WTC11 (cell line): ENCODE measurements around the gene NEK4. TPM values are rescaled to one million over a fixed set of nuclear protein-coding genes. Genes with fewer than 3 reads are reported as not detected.
A peak's percentile ranks its signal among the peaks of the same experiment; 100 is the strongest.

Experiments used
- ATAC-seq: fragments of 200-7000 bp; cut with Tn5 transposase; 2 replicates; pipeline ENCODE4 v1.10.0; 2021; ENCODE audit warnings: mild to moderate bottlenecking, moderate library complexity
- CTCF ChIA-PET: fragments of 300-600 bp; sonication (Branson Sonifier 250); formaldehyde crosslinking; loops from one replicate; lab custom pipeline; 2021; ENCODE audit warnings: antibody characterized with exemption; lab: Charles Lee
- POLR2A ChIA-PET: fragments of 350-600 bp; sonication (Branson Sonifier 250); formaldehyde crosslinking; loops from one replicate; lab custom pipeline; 2021; ENCODE audit warnings: antibody characterized with exemption; lab: Charles Lee
- DNase-seq: peaks from one replicate; pipeline ENCODE4 v3.0.0; 2021; ENCODE audit warnings: low spot score
- H3K27ac Mint-ChIP-seq: 2 replicates; pipeline ENCODE4 v1.8.0; 2021; ENCODE audit warnings: mixed read lengths
- H3K27me3 Mint-ChIP-seq: 2 replicates; pipeline ENCODE4 v1.8.0; 2021; ENCODE audit warnings: low read depth, mild to moderate bottlenecking, moderate library complexity, mixed read lengths
- H3K36me3 Mint-ChIP-seq: 2 replicates; pipeline ENCODE4 v1.8.0; 2021; ENCODE audit warnings: mixed read lengths
- H3K4me1 Mint-ChIP-seq: 2 replicates; pipeline ENCODE4 v1.8.0; 2022; ENCODE audit warnings: mixed read lengths
- H3K4me3 Mint-ChIP-seq: 2 replicates; pipeline ENCODE4 v1.8.0; 2021; ENCODE audit warnings: mild to moderate bottlenecking, moderate library complexity, mixed read lengths
- H3K9me3 Mint-ChIP-seq: 2 replicates; pipeline ENCODE4 v1.8.0; 2021; ENCODE audit warnings: mixed read lengths
- CREB1 ChIP-seq: sonication (generic); formaldehyde crosslinking; IDR thresholded peaks from 2 replicates; pipeline ENCODE4 v1.8.0; 2023; ENCODE audit warnings: mild to moderate bottlenecking, missing genetic modification reagents
- GABPB1 ChIP-seq: sonication (generic); formaldehyde crosslinking; IDR thresholded peaks from 2 replicates; pipeline ENCODE4 v1.8.1; 2023; ENCODE audit warnings: mild to moderate bottlenecking, missing genetic modification reagents
- JAZF1 ChIP-seq: fragments of 250-450 bp; sonication (Bioruptor Pico); IDR thresholded peaks from 2 replicates; pipeline ENCODE4 v1.9.0; 2021; ENCODE audit warnings: moderate library complexity, mild to moderate bottlenecking, inconsistent platforms
- KAT7 ChIP-seq: sonication (generic); formaldehyde crosslinking; IDR thresholded peaks from 2 replicates; pipeline ENCODE4 v1.8.1; 2023; ENCODE audit warnings: missing genetic modification reagents, mild to moderate bottlenecking, borderline replicate concordance
- NFYB ChIP-seq: sonication (generic); formaldehyde crosslinking; conservative IDR thresholded peaks from 2 replicates; pipeline ENCODE4 v1.8.0; 2022; ENCODE audit warnings: low read depth, missing genetic modification reagents
- TEAD1 ChIP-seq: sonication (generic); formaldehyde crosslinking; IDR thresholded peaks from 2 replicates; pipeline ENCODE4 v1.8.0; 2022; ENCODE audit warnings: mild to moderate bottlenecking, missing genetic modification reagents
- ZNF232 ChIP-seq: sonication (generic); formaldehyde crosslinking; IDR thresholded peaks from 2 replicates; pipeline ENCODE4 v1.8.0; 2022; ENCODE audit warnings: mild to moderate bottlenecking, missing genetic modification reagents
- ZNF423 ChIP-seq: fragments of 250-450 bp; sonication (Bioruptor Pico); IDR thresholded peaks from 2 replicates; pipeline ENCODE4 v2.1.2; 2022; ENCODE audit warnings: mild to moderate bottlenecking, moderate library complexity
- total RNA-seq: library from RNA; stranded (reverse); gene quantifications from 3 replicates; pipeline ENCODE4 v1.2.3, GENCODE V29; 2021
- TF ChIP-seq, protein P1 (sequence below): sonication (generic); formaldehyde crosslinking; IDR thresholded peaks from 2 replicates; pipeline ENCODE4 v1.8.0; 2022; ENCODE audit warnings: missing genetic modification reagents
- TF ChIP-seq, protein P2 (sequence below): sonication (generic); formaldehyde crosslinking; IDR thresholded peaks from 2 replicates; pipeline ENCODE4 v1.8.1; 2023; ENCODE audit warnings: mild to moderate bottlenecking, missing genetic modification reagents
- TF ChIP-seq, protein P3 (sequence below): sonication (generic); formaldehyde crosslinking; IDR thresholded peaks from 2 replicates; pipeline ENCODE4 v1.8.1; 2023; ENCODE audit warnings: mild to moderate bottlenecking, moderate library complexity, missing genetic modification reagents
- TF ChIP-seq, protein P4 (sequence below): sonication (generic); formaldehyde crosslinking; IDR thresholded peaks from 2 replicates; pipeline ENCODE4 v1.8.0; 2022; ENCODE audit warnings: mild to moderate bottlenecking, missing genetic modification reagents
- TF ChIP-seq, protein P5 (sequence below): fragments of 250-450 bp; sonication (Bioruptor Pico); IDR thresholded peaks from 2 replicates; pipeline ENCODE4 v1.9.0; 2021; ENCODE audit warnings: mild to moderate bottlenecking

Gene NEK4
- total RNA-seq, 1 experiment from 2014 or later = 31.4 TPM

DNA sequence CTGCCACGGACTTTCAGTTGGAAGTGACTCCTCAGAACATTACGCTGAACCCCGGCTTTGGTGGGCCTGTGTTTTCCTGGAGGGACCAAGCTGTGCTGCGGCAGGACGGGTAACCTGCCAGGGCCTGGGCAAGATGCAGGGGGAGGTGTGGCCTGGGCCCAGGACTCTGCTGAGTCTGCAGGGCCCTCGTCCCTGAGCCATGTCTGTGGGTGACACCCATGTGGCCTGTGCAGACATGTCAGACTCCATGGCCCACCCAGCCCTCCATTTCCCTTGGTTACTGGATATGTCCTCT is 19.0 kb upstream of the NEK4 start:
- ATAC-seq (no peak), DNase-seq (no peak)
- no peaks in the 10 kb centered on the region for H3K27me3 Mint-ChIP-seq
- H3K27ac Mint-ChIP-seq = no peak overlapping the region
- POLR2A ChIA-PET = no interaction called here
- no peak overlapping the region for H3K4me3 Mint-ChIP-seq
- CTCF ChIA-PET = interaction anchor here (1.9 to 5.4 kb wide), 2 partner anchors 10 to 31 kb away, joined by 9 to 41 read pairs; no protein-coding TSS in a partner anchor
- TF ChIP-seq, protein P1, sequence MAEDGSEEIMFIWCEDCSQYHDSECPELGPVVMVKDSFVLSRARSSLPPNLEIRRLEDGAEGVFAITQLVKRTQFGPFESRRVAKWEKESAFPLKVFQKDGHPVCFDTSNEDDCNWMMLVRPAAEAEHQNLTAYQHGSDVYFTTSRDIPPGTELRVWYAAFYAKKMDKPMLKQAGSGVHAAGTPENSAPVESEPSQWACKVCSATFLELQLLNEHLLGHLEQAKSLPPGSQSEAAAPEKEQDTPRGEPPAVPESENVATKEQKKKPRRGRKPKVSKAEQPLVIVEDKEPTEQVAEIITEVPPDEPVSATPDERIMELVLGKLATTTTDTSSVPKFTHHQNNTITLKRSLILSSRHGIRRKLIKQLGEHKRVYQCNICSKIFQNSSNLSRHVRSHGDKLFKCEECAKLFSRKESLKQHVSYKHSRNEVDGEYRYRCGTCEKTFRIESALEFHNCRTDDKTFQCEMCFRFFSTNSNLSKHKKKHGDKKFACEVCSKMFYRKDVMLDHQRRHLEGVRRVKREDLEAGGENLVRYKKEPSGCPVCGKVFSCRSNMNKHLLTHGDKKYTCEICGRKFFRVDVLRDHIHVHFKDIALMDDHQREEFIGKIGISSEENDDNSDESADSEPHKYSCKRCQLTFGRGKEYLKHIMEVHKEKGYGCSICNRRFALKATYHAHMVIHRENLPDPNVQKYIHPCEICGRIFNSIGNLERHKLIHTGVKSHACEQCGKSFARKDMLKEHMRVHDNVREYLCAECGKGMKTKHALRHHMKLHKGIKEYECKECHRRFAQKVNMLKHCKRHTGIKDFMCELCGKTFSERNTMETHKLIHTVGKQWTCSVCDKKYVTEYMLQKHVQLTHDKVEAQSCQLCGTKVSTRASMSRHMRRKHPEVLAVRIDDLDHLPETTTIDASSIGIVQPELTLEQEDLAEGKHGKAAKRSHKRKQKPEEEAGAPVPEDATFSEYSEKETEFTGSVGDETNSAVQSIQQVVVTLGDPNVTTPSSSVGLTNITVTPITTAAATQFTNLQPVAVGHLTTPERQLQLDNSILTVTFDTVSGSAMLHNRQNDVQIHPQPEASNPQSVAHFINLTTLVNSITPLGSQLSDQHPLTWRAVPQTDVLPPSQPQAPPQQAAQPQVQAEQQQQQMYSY = 0 out of 2 replicates have a peak, but pooled peaks have one; percentile 52
- no peak for TF ChIP-seq GABPB1
- no peaks in the 10 kb centered on the region for H3K9me3 Mint-ChIP-seq
- no peaks in the 10 kb centered on the region for H3K36me3 Mint-ChIP-seq
- no peaks in the 10 kb centered on the region for H3K4me1 Mint-ChIP-seq

DNA sequence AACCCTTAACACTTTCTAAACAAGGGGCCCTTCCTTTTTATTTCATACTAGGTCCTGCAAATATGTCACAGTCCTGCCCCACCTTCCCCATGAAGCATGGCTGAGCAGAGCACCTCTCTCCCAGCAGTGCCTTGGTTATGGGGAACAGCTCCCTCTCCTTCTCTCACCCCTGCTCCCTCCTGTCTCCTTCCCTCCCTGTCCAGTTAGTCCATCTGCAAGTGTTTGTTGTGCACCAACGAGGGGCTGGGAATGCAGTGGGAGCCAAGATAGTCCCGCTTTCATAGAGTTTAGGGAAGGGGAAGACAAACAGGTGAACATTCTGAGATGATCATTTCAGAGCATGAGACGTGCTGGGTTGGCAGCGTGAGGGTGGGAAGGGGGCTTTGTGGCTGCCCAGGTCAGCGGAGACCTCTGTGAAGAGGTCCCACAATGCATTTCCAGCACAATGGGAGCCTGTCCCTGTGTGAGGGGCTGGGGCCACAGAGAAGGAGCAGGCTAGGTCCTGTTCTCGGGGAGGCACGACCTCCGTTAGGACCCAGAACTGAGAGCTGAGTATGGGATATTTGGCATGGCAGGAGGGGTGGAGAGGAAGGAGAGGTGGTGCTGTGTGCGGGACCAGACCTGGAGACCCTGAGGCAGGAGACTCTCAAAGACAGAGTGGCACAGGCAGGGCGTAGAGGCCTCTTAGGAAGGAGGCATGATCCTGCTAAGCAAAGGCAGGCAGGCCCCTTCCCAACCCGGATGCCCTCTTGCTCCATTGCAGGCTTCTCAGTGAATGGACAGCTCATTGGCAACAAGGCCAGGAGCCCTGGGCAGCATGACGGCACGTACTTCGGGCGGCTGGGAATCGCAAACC is 18.4 kb upstream of the NEK4 start:
- TF ChIP-seq TEAD1 (no peak), KAT7 (CRISPR knock-in tag) (no peak), ZNF423 (no peak), NFYB (no peak)
- TF ChIP-seq, protein P2, sequence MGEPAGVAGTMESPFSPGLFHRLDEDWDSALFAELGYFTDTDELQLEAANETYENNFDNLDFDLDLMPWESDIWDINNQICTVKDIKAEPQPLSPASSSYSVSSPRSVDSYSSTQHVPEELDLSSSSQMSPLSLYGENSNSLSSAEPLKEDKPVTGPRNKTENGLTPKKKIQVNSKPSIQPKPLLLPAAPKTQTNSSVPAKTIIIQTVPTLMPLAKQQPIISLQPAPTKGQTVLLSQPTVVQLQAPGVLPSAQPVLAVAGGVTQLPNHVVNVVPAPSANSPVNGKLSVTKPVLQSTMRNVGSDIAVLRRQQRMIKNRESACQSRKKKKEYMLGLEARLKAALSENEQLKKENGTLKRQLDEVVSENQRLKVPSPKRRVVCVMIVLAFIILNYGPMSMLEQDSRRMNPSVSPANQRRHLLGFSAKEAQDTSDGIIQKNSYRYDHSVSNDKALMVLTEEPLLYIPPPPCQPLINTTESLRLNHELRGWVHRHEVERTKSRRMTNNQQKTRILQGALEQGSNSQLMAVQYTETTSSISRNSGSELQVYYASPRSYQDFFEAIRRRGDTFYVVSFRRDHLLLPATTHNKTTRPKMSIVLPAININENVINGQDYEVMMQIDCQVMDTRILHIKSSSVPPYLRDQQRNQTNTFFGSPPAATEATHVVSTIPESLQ = no peak
- TF ChIP-seq, protein P3, sequence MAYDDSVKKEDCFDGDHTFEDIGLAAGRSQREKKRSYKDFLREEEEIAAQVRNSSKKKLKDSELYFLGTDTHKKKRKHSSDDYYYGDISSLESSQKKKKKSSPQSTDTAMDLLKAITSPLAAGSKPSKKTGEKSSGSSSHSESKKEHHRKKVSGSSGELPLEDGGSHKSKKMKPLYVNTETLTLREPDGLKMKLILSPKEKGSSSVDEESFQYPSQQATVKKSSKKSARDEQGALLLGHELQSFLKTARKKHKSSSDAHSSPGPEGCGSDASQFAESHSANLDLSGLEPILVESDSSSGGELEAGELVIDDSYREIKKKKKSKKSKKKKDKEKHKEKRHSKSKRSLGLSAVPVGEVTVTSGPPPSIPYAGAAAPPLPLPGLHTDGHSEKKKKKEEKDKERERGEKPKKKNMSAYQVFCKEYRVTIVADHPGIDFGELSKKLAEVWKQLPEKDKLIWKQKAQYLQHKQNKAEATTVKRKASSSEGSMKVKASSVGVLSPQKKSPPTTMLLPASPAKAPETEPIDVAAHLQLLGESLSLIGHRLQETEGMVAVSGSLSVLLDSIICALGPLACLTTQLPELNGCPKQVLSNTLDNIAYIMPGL (CRISPR knock-in tag) = no peak
- H3K9me3 Mint-ChIP-seq = no peaks in the 10 kb centered on the region
- ChIA-PET POLR2A (no interaction called here), CTCF (interaction anchor here (1.9 to 5.4 kb wide), 2 partner anchors 10 to 32 kb away, joined by 9 to 41 read pairs; no protein-coding TSS in a partner anchor)
- H3K4me3 Mint-ChIP-seq = no peak overlapping the region
- 0 out of 2 replicates have a peak overlapping the region, but pooled peaks have one; percentile 49 for H3K27ac Mint-ChIP-seq
- DNase-seq (no peak), ATAC-seq (no peak)
- no peaks in the 10 kb centered on the region for H3K36me3 Mint-ChIP-seq
- no peaks in the 10 kb centered on the region for H3K27me3 Mint-ChIP-seq
- H3K4me1 Mint-ChIP-seq = no peaks in the 10 kb centered on the region

DNA sequence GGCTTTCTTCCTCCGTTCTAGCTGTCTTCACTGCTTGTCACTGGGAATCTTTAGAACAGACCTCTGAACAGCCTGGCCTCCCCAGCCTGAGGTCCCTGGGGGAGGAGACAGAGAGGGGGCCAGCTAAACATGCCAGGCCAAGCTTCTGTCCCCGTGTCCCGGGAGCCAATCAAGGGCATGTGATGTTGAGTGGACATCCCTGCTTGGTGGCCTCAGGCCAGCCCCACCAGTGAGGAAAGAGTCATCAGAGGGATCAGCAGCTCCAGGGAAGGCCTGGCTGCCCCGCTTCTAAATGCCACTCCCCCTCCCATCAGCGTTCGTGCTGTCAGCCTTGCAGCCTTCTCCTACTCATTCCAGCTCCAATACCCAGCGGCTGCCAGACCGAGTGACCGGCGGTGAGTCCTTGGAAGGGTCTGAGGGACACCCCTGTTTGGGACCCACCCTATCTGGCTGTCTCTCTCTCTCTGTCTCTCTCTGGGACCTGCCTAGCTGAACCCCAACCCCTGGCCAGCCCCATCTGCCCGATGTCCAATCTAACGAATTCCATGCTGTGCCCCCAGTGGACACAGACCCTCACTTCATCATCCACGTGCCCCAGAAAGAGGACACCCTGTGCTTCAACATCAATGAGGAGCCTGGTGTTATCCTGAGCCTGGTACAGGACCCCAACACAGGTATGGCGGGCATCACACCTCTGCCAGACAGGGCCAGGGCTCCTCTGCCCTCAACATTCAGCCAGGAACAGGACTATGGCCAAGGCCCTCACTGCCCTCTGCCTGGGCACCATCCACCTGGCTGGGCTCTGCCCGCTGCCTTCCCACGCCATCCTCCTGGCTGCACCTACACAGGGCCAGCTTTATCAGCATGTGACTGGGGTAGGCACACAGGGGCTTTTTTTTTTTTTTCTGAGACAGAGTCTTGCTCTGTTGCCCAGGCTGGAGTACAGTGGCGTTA is 17.2 kb upstream of the NEK4 start:
- no peaks in the 10 kb centered on the region for H3K9me3 Mint-ChIP-seq
- H3K27ac Mint-ChIP-seq = peak overlapping the region; percentile 9; the same call in 1 of the 2 replicates
- POLR2A ChIA-PET = no interaction called here
- DNase-seq (no peak), ATAC-seq (no peak)
- no peaks in the 10 kb centered on the region for H3K36me3 Mint-ChIP-seq
- TF ChIP-seq CREB1 (CRISPR knock-in tag) (no peak), ZNF232 (no peak), JAZF1 (CRISPR knock-in tag) (no peak)
- TF ChIP-seq, protein P4, sequence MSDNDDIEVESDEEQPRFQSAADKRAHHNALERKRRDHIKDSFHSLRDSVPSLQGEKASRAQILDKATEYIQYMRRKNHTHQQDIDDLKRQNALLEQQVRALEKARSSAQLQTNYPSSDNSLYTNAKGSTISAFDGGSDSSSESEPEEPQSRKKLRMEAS (CRISPR knock-in tag) = no peak
- TF ChIP-seq, protein P5, sequence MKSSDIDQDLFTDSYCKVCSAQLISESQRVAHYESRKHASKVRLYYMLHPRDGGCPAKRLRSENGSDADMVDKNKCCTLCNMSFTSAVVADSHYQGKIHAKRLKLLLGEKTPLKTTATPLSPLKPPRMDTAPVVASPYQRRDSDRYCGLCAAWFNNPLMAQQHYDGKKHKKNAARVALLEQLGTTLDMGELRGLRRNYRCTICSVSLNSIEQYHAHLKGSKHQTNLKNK (CRISPR knock-in tag) = no peak
- peaks cover under 1% of the 10 kb centered on the region; the same call in 1 of the 2 replicates for H3K4me1 Mint-ChIP-seq
- no peak overlapping the region for H3K4me3 Mint-ChIP-seq
- CTCF ChIA-PET = interaction anchor here (0.5 to 5.4 kb wide), 5 partner anchors 11 to 610 kb away, joined by 3 to 41 read pairs (median 7); no protein-coding TSS in a partner anchor
- H3K27me3 Mint-ChIP-seq = no peaks in the 10 kb centered on the region
